Fibroblast of upper back skin (primary cell): Measurements from ENCODE around the gene DNM2.

Source experiments
- DNase-seq: peaks from one replicate; pipeline ENCODE4 v3.0.0-alpha.2; 2013

The DNM2 gene

GRCh38 chr19:10788146-10788545, 70.3 kb downstream of the DNM2 start:
- DNase-seq, result no peak

- DNase-seq, result no peak
Observed at GRCh38 chr19:10789866-10790265, 72.0 kb downstream of the DNM2 start.

- DNase-seq, result no peak
Observed at GRCh38 chr19:10796653-10797052, 78.8 kb downstream of the DNM2 start.

- DNase-seq, result no peak
Observed at GRCh38 chr19:10797078-10797477, 79.2 kb downstream of the DNM2 start.

GRCh38 chr19:10797541-10798256, 79.8 kb downstream of the DNM2 start:
- DNase-seq, result no peak

- no peak for DNase-seq
Observed at GRCh38 chr19:10800488-10800887, 82.6 kb downstream of the DNM2 start.

GRCh38 chr19:10802479-10802878, 84.6 kb downstream of the DNM2 start:
- no peak for DNase-seq

- DNase-seq, result no peak
Observed at GRCh38 chr19:10803252-10803651, 85.4 kb downstream of the DNM2 start.

GRCh38 chr19:10805065-10805757, 87.3 kb downstream of the DNM2 start:
- DNase-seq, result no peak

- no peak for DNase-seq
Observed at GRCh38 chr19:10805758-10806247, 87.9 kb downstream of the DNM2 start.

GRCh38 chr19:10808937-10809649, 91.2 kb downstream of the DNM2 start:
- DNase-seq, result peak; percentile 52

- DNase-seq, result no peak
Observed at GRCh38 chr19:10809651-10810285, 91.9 kb downstream of the DNM2 start.

- DNase-seq, result no peak
Observed at GRCh38 chr19:10811391-10812111, 93.7 kb downstream of the DNM2 start.

- no peak for DNase-seq
Observed at GRCh38 chr19:10812196-10812595, 94.3 kb downstream of the DNM2 start.

- peak; percentile 96 for DNase-seq
Observed at GRCh38 chr19:10812902-10813404, 95.1 kb downstream of the DNM2 start.

GRCh38 chr19:10815007-10815536, 97.2 kb downstream of the DNM2 start:
- no peak for DNase-seq

- DNase-seq, result peak; percentile 60
Observed at GRCh38 chr19:10815969-10816644, 98.2 kb downstream of the DNM2 start.

GRCh38 chr19:10816691-10817090, 98.8 kb downstream of the DNM2 start:
- no peak for DNase-seq

- peak; percentile 99 for DNase-seq
Observed at GRCh38 chr19:10817291-10818038, 99.6 kb downstream of the DNM2 start.

- no peak for DNase-seq
Observed at GRCh38 chr19:10818301-10819123, 100.6 kb downstream of the DNM2 start.
